Activated CD8-positive, alpha-beta memory T cell treated with anti-CD3 and anti-CD28 coated beads for 4 hours (primary cell): ENCODE data around the gene MORC4.

Experiments
- DNase-seq, 2 donors: peaks; one replicate each; pipeline ENCODE4 v3.0.0-alpha.2; 2020; ENCODE audit warnings: low read depth in 2 of 2

MORC4 gene

DNA sequence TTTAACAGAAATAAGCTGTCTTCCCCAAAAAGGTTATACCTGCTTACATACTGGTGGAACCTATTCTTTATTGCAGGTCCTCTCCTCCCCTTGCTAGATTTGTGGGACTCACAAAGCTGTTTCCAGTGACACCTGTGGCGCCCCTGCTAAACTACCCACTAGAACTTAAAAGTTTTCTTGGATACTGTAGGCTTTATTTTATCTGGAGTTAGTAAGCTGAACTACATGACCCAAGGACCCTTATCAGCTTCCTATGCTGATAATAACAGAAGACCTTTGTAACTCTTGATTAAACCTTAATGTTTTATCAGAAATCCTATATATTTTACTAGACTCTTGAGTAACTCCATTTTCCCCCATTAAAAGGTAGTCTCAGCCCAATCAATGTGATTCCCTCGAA is 47.5 kb downstream of the MORC4 start:
- DNase-seq, result no peak

DNA sequence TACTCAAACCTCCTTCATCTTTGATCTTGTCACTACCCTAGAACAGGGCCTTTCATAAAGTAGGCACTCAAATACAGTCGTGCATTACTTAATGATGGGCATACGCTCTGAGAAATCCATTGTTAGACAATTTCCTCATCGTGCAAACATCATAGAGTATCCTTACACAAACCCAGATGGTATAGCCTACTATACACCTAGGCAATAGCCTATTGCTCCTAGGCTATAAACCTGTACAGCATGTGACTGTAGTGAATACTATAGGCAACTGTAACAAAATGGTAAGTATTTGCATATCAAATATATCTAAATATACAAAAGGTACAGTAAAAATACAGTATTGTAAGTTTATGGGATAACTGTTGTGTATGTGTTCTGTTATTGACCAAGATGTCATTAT is 47.9 kb downstream of the MORC4 start:
- no peak for DNase-seq

GRCh38 chrX:106951230-106951629 is 48.8 kb downstream of the MORC4 start:
- no peak for DNase-seq

DNA sequence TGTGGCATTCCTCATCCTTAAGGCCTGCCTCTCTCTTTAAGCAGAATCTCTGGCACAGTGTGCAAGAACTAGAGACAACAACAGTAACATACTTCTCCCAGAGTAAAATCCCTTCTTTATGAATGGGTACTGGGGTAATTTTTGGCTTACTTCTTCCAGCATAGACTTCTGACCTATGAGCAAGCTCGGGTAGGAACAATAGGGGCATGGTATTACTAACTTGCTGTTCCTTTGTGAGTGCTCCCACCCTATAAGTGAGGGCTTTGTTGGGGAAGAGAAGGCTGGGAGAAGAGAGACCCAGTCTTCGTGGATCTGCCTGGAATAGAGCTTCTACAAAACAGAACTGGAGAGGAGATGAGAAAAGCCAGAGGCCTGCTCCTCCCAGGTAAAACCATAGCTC is 49.6 kb downstream of the MORC4 start:
- DNase-seq, result no peak

- no peak for DNase-seq
These were observed 50.6 kb downstream of the MORC4 start for GRCh38 chrX:106949366-106949765.

DNA sequence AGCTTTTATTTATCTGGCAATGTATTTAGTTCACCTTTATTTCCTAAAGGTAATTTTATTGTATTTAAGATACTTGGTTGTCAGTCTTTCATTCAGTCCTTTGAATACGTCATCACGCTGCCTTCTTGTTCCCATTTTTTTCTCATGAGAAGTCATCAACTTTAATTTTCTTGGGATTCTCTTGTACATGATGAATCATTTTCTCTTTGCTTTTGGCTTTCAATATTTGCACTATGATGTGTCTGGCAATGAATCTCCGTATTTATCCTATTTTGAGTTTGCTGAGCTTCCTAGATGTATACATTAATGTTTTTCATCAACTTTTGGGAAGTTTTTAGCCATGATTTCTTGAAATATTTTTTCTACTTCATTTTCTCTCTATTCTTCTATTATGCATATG is 51.4 kb downstream of the MORC4 start:
- no peak for DNase-seq

DNA sequence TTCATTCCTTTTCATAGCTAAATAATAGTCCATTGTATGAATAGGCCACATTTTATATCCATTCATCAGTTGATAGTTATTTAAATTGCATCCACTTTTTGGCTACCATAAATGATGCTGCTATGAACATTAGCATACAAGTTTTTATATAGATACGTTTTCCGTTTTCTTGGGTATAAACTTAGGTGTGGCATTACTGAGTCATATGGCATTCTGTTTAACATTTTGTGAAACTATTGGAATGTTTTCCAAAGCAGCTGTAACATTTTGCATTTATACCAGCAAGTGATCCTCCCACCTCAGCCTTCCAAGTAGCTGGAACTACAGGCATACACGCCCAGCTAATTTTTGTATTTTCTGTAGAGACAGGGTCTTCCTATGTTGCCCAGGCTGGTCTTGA is 53.5 kb downstream of the MORC4 start:
- DNase-seq, result no peak

DNA sequence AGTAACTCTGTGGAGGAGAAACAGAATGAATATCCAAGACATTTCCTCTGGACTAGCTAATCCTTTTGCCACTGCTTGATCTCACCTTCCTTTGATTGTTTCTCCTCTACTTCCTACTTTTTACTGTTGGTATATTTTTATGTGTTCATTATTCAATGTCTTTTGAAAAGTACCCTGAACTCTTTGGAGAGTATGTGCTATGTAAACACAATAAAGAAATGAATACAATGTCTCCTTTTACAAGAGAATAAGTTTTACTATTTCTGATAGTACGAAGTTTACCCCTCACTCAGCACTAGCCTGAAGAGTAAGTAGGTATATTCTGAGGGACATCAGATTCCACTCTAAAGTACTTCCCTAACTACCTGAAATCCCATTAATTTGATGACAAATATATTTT is 59.9 kb downstream of the MORC4 start:
- DNase-seq, result no peak

DNA sequence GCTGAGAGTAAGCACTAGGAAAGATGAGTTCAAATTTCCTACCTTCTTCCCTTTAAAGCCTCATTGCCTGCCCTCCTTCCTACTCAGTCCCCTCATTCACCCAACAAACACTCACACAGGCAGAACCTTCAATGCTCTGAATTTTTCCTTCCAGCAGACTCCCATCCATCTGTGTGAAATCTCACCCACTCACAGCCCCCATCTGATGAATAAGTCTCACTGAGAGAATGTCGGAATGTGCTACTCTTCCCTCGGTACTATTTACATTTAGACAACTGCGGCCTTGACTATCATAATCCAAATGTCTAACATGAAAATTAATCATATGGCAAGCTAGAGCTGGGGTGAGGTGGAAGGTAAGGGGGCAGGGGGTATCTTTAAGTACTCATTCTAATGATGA is 60.4 kb downstream of the MORC4 start:
- no peak for DNase-seq

DNA sequence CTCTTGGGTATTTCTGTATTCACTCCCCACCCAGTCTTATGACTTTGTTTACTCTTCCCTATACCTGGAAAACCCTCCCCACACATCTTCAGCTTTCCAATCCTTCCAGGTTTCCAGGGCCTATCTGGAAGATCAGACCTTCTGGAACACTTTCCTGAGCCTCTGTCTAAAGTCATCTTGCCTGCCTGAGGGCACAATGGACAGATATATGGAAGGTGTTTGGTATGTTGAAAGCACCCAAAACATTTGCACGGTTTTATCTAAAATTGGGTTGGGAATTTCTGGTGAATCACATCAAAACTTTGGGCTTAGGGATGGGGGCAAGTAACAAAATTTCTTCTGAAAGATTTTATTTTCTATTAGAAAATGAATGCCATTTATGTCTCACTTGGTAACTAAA is 63.8 kb downstream of the MORC4 start:
- no peak for DNase-seq

GRCh38 chrX:106935175-106935574 is 64.8 kb downstream of the MORC4 start:
- DNase-seq, result no peak

DNA sequence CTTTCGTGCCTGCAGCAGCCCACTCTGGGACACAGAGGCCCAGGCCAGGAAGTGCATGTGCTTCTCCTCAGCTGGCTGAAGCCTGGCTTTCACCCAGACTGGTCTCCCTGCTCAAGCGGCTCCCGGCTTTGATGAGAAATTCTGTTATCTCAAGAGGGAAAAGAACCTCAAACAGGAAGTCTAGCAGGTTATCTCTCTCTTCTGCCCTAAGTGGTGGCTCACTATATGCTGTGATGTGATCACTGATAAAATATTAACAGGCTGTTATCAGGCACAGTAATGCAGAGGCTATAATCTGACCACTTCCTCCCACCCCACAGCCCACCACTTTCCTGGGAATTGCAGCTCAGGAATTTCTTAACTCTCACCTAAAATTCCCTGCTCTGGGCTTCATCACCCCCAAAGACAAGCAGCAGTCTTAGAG is 66.5 kb downstream of the MORC4 start:
- no peak for DNase-seq

DNA sequence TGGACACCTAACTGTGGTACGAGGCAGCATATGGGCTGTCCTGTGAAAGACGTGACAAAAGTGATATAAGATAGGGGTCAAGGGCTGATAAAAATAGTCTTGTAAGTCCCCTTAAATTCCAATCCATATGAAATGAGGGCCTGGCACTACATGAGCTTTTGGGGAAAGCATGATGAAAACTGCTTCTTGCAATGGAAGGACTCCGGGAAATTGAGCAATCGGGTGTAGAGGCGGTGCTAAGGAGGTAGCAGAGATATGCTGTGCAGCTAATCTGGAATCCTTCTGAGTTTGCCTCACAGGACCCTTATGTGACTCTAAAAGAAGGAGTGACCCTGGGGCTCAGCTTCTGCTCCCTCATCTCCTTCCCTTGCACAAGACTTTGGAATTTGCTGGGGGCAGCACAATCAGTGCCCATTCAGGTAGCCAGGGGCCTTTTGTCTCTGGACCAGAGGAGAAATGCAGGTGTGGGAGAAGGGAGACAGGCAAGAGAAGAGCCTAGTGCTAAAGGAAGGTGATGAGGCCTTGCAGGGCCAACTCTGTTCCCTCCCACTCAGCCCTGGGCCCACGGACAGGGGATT is 67.0 kb downstream of the MORC4 start:
- DNase-seq, result no peak

DNA sequence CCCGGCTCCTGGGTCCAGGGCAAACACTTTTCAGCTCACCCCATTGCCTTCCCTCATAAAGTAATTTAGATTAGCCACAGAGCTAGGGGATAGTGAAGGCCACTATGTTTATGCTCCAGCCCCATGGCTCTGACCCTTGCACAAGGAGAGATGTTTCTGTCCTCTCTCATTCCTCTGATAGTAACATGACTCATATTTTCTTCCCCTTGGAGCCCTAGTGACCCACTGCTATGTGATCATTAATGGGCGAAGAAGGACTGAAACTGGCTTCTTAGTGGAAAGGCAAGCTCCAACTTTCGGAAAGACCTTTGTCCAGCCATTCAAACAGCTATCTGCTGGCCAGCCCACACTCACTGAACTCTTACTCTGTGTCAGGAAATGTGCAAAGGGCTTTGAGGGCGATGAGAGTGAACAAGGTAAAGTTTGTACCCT is 67.5 kb downstream of the MORC4 start:
- no peak for DNase-seq

- DNase-seq, result no peak
These were observed 68.1 kb downstream of the MORC4 start for GRCh38 chrX:106931831-106932491.

DNA sequence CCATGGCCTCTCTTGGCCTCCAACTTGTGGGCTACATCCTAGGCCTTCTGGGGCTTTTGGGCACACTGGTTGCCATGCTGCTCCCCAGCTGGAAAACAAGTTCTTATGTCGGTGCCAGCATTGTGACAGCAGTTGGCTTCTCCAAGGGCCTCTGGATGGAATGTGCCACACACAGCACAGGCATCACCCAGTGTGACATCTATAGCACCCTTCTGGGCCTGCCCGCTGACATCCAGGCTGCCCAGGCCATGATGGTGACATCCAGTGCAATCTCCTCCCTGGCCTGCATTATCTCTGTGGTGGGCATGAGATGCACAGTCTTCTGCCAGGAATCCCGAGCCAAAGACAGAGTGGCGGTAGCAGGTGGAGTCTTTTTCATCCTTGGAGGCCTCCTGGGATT is 71.8 kb downstream of the MORC4 start:
- DNase-seq, result no peak

DNA sequence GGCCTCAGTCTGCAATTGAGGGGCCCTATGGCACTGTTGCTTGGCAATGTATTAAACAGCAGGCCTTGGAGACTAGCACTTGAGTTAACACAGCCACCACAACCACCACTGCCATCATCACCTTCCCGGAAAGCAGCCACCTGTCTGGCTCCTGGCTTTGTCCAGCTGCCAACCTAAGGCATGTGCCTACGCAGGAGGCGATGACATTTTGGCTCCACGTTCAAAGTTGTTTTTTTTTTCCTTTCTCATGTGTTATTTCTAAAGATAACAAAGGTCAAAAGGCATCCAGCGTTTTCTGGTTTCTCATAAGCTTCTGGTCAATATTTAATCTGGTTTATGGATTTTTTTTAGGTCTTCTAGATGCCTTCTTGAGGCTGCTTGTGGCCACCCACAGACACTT is 72.3 kb downstream of the MORC4 start:
- DNase-seq, result no peak

DNA sequence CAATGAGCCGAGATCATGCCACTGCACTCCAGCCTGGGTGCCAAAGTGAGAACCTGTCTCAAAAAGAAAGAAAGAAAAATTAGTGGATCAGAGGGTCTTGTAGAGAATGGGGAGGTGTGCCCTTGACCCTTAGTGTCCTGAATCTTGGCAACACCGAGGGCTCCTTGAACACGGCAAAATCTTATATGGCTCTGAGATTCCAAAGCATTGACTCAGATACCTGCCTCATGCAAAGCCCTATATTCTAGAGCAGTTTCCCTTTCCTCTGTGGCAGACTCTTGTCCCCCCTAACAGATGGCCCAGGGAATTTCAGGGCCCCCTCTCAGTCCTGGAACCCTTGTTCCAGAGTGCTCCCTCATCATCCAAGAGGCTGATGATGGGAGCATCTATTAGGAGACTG is 73.0 kb downstream of the MORC4 start:
- no peak for DNase-seq

GRCh38 chrX:106921637-106922036 is 78.4 kb downstream of the MORC4 start:
- DNase-seq, result no peak

GRCh38 chrX:106919932-106920452 is 80.0 kb downstream of the MORC4 start, which contains the start of gene CLDN2:
Gene CLDN2, plus strand, starts transcription at chrX:106920402. Its CDS starts 7,827 bp downstream, at chrX:106928229.
- no peak for DNase-seq

DNA sequence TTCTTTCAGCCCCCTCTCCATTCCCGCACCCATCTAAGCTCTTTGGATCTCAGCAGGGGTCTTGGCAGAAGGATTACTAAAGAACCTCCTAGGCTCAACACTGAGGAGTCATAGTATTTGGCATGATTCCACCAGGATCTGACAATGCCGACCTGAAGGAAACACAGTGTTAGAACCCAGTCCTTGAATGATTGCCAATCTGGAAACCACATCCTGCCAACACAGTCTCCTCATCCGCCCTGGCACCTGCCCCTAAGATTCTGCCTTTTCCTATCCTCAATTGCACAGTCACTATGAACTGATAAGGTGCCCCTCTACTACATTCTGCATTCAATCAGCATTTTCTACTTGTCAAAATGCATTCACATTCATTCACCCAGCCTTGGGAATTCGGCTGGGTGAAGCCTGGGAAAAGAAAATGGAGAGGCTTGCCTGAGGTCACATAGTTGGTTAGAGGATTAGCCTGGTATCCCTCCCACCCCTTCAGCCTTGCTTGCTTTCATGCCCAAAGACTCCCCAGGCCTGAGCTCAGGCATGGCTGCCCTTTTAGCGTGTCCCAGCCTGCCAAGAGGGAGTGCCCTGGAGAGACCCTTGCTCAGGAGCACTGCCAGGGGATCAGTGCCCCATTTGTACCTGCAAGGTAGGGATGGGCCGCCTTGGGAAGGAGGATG is 82.0 kb downstream of the MORC4 start:
- no peak for DNase-seq

DNA sequence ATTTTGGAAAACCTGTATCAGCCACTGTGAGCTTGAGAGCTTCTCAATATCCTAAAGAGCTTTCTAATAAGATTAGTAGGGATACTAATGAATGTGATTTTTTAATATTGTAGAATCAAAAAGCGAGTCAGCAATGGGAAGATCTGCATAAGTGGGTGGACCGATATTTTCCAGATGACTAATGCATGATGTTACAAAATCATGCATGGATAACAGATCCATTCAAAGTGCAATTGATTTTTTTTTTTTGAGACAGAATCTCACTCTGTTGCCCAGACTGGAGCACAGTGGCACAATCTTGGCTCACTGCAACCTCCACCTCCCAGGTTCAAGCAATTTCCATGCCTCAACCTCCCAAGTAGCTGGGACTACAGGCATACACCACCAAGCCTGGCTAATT is 87.1 kb downstream of the MORC4 start:
- no peak for DNase-seq

DNA sequence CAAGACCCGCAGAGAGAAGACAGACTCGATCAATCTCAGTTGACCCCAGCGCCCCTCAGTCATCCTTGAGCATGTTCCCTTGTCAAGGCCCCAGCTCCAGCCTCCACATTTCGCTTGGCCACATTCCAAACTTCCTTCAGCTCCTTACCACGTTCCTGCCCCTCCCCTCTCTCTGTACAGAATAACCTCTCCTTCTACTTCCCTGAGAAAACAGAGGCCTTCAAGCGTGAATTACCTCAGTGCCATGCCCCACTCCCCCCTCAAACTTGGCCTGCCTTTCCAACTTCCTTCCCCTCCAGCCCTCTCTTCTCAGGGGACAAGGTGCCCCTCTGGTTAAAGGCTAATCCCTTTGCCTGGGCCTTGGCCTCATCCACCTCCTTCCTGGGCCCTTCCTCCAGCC is 93.7 kb downstream of the MORC4 start:
- DNase-seq, result no peak
